Upper lobe of left lung (tissue), 4 donors: ENCODE data around the gene ENTHD1.

Source experiments
- EP300 ChIP-seq, 4 donors: sonication (generic); formaldehyde crosslinking; IDR thresholded peaks; one replicate each; pipeline ENCODE4 v1.5.1; 2017; ENCODE audit warnings: antibody characterized with exemption in 4 of 4, control low read depth in 2 of 4
- POLR2A ChIP-seq, 4 donors: fragments of 450-650 bp; IDR thresholded peaks; one replicate each; pipeline ENCODE4 v1.5.1; 2016 to 2017; ENCODE audit warnings: antibody characterized with exemption in 4 of 4, mild to moderate bottlenecking in 2 of 4
- POLR2AphosphoS5 ChIP-seq, 2 donors: sonication (generic); formaldehyde crosslinking; IDR thresholded peaks; one replicate each; pipeline ENCODE4 v1.5.1; 2017; ENCODE audit warnings: antibody characterized with exemption in 2 of 2
- TF ChIP-seq, protein P1 (sequence below), 6 experiments: fragments of 450-650 bp in 4 of 6; fragments of 200-600 bp in 2 of 6; sonication (generic) in 2 of 6; IDR thresholded peaks; one replicate each; pipeline ENCODE4 v1.5.1; 2016 to 2019; ENCODE audit warnings: antibody characterized with exemption in 6 of 6

DNA sequence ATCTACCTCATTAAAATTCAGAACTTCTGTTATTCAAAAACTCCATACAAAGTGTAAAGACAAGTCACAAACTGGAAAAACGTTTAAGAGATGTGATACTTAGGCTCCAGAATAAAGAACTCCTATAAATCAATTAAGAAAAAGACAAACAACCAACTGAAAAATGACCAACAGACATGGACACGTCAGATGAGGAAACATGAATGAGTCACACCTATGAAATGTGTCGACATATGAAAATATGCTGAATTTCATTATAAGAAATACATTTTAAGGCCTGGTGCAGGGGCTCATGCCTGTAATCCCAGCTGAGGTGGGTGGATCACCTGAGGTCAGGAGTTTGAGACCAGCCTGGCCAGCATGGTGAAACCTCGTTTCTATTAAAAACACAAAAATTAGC is 78.7 kb downstream of the ENTHD1 start:
- TF ChIP-seq, protein P1, sequence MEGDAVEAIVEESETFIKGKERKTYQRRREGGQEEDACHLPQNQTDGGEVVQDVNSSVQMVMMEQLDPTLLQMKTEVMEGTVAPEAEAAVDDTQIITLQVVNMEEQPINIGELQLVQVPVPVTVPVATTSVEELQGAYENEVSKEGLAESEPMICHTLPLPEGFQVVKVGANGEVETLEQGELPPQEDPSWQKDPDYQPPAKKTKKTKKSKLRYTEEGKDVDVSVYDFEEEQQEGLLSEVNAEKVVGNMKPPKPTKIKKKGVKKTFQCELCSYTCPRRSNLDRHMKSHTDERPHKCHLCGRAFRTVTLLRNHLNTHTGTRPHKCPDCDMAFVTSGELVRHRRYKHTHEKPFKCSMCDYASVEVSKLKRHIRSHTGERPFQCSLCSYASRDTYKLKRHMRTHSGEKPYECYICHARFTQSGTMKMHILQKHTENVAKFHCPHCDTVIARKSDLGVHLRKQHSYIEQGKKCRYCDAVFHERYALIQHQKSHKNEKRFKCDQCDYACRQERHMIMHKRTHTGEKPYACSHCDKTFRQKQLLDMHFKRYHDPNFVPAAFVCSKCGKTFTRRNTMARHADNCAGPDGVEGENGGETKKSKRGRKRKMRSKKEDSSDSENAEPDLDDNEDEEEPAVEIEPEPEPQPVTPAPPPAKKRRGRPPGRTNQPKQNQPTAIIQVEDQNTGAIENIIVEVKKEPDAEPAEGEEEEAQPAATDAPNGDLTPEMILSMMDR (IDR thresholded peaks at IDR 0.05): no peak
- TF ChIP-seq POLR2AphosphoS5 (IDR thresholded peaks at IDR 0.05) (no peak), POLR2A (IDR thresholded peaks at IDR 0.05) (no peak), EP300 (IDR thresholded peaks at IDR 0.05) (no peak)
